Activated CD8-positive, alpha-beta memory T cell treated with anti-CD3 and anti-CD28 coated beads for 1 hour (primary cell): ENCODE data around the gene SPATA6L.
"Not testable (repeated sequence)": the region's sequence is repeated elsewhere in the genome, so short reads cannot be mapped to it uniquely, and the experiment has no call there.

Experiments
- DNase-seq, 2 donors: peaks; one replicate each; pipeline ENCODE4 v3.0.0-alpha.2; 2020; ENCODE audit warnings: low read depth in 1 of 2; ENCODE audit errors: extremely low read depth in 1 of 2

Gene SPATA6L

DNA sequence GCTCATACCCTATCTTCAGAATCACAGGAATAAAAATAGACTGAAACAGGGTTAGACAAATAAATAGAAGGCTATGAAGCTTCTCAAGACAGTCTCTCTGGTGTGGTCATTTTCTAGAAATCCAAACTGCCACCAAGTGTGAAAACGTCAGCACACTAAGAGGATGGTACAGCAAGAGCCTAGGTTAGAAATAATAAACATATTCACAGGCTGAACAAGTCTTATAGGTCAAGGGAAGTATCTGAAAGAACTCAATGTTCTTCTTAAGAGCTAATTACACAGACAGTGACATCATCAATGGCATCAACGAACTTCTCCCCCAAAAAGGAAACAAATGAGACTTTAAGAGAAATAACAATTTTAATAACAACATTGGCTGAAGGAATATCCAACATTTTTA is 26.9 kb downstream of the SPATA6L start:
- no peak for DNase-seq

- no peak for DNase-seq
These were observed 27.3 kb downstream of the SPATA6L start for GRCh38 chr9:4638968-4639367.

GRCh38 chr9:4630836-4631235 is 35.4 kb downstream of the SPATA6L start:
- DNase-seq: no peak

DNA sequence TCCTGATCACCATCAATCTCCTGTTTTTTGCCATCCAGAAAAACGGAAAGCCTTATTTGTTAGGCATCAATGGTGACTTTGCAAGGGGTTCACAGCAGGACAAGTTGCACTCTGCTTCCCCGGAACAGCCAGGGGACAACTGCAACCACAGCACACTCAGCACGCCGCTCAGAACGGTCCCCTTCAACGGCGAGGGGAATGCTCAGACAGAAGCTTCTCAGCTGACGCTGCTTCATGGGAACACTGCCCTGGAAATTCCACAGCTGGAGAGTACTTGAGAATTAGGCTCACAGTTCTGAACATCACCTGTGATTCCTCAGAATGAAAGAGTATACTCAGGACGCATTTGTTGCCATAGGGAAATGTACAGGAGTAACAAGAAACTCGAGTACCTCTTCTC is 44.3 kb downstream of the SPATA6L start:
- no peak for DNase-seq

GRCh38 chr9:4620881-4621555 is 45.3 kb downstream of the SPATA6L start:
- no peak for DNase-seq

- no peak for DNase-seq
These were observed 46.1 kb downstream of the SPATA6L start for GRCh38 chr9:4620057-4620765.

- DNase-seq: no peak
These were observed 47.6 kb downstream of the SPATA6L start for GRCh38 chr9:4618700-4619099.

DNA sequence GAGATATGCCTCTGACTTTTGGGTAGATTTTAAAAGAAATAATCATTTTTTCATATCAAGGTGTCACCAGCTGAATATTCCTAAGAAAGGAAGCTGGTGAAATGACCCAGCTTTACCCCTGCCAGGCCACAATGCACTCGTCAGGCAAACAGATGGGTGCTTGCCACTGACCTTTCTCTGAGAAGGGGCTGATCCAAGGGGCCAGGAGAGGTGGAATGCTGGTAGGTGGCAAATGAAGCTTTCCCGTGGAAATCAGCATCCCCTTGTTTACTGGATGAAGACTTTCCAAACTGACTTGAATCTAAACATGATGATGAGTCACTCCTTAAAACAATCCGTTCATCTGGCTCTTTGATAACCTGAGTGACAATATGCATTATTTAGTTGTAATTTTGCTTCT is 48.5 kb downstream of the SPATA6L start:
- DNase-seq: no peak

- DNase-seq: no peak
These were observed 50.5 kb downstream of the SPATA6L start for GRCh38 chr9:4615778-4616177.

- DNase-seq: no peak
These were observed 51.0 kb downstream of the SPATA6L start for GRCh38 chr9:4615251-4615650.

DNA sequence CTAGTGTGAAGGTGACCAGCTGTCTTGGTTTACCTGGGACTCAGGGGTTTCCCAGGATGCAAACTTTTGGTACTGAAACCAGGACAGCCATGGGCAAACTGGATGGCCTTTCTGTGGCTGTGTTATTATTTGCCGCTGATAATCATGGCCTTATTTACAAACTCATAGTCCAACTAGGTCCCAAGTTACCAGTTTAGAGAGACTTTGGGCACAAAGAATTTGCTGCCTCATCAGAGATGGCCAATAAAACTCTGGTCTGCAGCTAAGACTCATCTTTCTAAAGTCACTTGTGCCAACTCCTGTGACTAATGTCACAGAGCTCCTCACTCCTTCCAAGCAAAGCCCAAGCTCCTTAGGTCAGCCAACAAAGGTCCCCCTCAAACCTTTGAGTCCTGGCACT is 51.7 kb downstream of the SPATA6L start:
- DNase-seq: no peak

DNA sequence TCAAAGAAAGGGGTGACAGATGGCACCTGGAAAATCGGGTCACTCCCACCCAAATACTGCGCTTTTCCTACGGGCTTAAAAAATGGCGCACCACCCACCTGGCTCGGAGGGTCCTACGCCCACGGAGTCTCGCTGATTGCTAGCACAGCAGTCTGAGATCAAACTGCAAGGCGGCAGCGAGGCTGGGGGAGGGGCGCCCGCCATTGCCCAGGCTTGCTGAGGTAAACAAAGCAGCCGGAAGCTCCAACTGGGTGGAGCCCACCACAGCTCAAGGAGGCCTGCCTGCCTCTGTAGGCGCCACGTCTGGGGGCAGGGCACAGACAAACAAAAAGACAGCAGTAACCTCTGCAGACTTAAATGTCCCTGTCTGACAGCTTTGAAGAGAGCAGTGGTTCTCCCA is 60.2 kb downstream of the SPATA6L start:
- DNase-seq: not testable (repeated sequence)

- DNase-seq: peak; percentile 14 to 32
These were observed 61.6 kb downstream of the SPATA6L start for GRCh38 chr9:4604678-4605095.

- DNase-seq: no peak
These were observed 62.5 kb downstream of the SPATA6L start for GRCh38 chr9:4603830-4604229.

- no peak for DNase-seq
These were observed 65.9 kb downstream of the SPATA6L start for GRCh38 chr9:4600368-4600767.

- no peak for DNase-seq
These were observed 69.9 kb downstream of the SPATA6L start for GRCh38 chr9:4596165-4596922.

DNA sequence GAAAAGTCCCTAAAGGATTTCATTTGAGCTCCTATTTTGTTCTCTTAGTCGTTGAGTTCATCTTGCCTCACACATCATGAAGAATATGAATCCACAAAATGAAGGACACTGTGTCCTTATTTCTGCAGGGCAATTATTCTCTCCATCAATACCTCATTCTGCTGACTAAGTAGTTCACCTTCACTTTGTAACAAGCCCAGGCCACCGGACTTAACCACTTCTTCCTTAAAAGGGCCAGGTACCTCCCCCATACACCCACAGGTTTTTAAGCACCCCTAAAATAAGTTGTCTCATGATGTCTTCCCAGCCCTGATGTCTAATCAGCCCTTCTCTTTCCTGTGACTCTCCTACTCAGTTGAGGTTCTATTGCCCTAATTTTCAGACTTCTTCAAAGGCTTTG is 71.3 kb downstream of the SPATA6L start:
- no peak for DNase-seq

DNA sequence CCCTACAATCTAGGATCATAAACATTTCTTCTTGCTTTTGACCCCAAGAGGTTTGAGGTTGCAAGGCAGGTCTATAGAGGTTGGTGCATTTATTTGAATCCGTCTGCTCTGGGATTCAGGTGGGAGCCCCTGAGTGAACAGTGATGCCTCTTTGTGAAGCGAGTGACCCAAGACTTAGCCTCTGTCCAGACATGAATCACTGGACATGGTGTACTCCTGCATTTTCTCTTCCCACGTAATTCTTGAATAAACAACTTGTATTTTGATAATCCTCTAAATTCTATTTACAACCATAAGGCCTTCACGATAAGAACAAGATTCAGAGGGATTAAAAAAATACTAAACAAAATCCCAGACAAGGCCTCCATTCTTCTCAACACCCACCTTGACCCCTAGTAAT is 71.7 kb downstream of the SPATA6L start:
- no peak for DNase-seq

DNA sequence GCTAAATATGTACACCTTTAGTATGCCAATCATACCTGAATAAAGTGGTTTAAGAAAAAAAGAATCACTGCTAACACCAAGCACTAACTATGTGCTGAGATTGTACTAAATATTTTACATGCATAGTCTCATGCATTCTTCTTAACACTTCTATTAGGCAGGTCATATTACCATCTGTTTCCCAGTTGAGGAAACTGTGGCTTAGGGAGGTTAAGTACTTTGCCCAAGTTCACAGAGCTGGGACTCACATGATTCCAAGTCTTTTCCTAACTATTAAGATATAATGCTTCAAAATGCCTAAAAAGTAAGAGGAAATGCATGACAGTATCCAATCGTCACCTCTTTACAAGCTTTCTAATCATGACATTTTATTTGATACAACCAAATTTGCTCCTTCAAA is 73.4 kb downstream of the SPATA6L start:
- no peak for DNase-seq

- DNase-seq: no peak
These were observed 74.0 kb downstream of the SPATA6L start for GRCh38 chr9:4592295-4592694.

GRCh38 chr9:4591123-4591500 is 75.2 kb downstream of the SPATA6L start:
- no peak for DNase-seq
